ENCODE data around the gene HDAC4.
"Not testable (repeated sequence)": the region's sequence is repeated elsewhere in the genome, so short reads cannot be mapped to it uniquely, and the experiment has no call there.

Gene HDAC4

GRCh38 chr2:239186516-239187357, 214.1 kb downstream of the HDAC4 start:
- DNase-seq (ENCODE audit: low spot score), result no peak

GRCh38 chr2:239184968-239185903, 215.6 kb downstream of the HDAC4 start:
- no peak for DNase-seq (ENCODE audit: low spot score)

- no peak for DNase-seq (ENCODE audit: low spot score)
These were observed 216.6 kb downstream of the HDAC4 start for GRCh38 chr2:239184179-239184578.

DNA sequence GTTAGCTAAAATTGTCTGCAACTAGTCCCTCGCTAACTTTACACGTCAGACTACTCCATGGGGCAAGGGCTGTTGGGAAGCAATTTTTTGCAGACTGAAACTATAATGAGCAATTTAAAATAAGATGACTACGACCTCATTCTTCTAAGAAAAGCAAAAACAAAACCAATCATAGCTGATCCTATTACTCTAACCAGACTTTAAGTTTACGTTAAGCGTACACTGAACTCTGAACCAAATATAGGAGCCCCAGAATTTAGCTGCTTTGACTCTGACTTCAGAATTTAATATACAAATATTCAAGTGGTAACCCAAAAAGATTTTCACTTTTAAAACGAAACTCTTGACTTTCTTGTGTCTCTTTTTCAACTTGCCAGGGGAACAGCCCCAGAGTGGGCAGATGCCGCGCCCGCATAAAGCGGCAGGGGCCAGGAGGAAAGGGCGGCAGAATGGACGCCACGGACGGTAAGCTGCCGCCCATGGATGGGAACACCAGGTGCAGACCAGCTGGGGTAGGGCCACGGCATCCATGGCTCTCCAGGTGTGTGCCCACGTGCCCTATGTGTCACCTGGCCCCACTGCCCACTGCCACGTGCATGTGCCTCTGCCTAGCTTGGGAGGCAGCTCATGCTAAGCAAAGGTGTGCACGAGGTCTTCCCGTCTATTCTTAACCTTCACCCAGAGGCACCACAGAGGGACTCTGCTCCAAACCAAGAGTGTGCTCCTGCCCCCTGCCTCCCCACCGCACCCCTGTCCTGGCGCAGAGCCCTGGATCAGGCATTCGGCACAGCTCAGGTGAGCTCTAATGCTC, 217.6 kb downstream of the HDAC4 start:
- no peak for DNase-seq (ENCODE audit: low spot score)

GRCh38 chr2:239181903-239182581, 218.8 kb downstream of the HDAC4 start:
- DNase-seq (ENCODE audit: low spot score), result no peak

- no peak for DNase-seq (ENCODE audit: low spot score)
These were observed 219.5 kb downstream of the HDAC4 start for GRCh38 chr2:239181074-239181902.

DNA sequence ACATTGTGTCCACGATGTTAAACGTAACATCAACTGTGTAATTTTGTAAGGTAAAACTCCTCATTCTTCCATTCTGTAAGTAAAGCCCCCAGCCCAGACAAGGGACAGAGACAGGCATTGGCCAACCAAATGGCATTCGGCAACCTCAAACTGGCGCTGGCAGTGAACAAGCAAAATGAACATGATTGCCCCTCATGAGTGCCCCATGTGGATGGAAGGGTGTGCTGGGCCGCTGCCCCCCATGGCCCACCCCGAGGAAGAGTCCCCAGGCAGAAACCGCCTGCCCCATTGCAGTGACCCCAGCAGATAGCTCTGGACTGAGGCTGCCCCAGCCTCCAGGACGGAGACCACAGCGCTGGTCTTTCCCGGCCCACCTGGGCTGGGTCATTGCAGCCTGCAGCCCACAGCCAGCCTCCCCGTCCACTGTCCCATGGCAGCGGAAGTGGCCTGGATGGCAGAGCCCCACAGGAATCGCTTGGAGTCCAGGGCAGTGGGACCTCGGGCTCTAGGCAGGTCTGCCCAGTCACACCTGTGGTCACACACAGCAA, 220.2 kb downstream of the HDAC4 start:
- no peak for DNase-seq (ENCODE audit: low spot score)

GRCh38 chr2:239179851-239180371, 220.9 kb downstream of the HDAC4 start:
- no peak for DNase-seq (ENCODE audit: low spot score)

- DNase-seq (ENCODE audit: low spot score), result no peak
These were observed 221.9 kb downstream of the HDAC4 start for GRCh38 chr2:239178954-239179353.

DNA sequence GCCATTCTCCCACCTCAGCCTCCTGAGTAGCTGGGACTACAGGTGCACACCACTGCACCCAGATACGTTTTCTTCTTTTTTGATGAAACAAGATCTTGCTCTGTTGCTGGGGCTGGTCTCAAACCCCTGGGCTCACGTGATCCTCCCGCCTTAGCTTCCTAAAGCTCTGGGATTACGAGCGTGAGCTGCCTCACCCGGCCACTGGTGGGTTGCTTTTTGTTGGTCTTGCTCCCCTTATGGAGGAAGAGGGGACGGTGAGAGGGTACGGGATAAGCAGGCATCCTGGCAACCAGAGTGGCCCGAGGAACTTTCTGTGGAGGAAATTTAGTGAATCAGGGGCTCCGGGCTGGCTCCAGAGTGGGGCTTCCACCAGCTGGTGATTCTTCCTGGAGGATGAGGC, 222.3 kb downstream of the HDAC4 start:
- no peak for DNase-seq (ENCODE audit: low spot score)

GRCh38 chr2:239177908-239178307, 222.9 kb downstream of the HDAC4 start:
- DNase-seq (ENCODE audit: low spot score), result no peak

DNA sequence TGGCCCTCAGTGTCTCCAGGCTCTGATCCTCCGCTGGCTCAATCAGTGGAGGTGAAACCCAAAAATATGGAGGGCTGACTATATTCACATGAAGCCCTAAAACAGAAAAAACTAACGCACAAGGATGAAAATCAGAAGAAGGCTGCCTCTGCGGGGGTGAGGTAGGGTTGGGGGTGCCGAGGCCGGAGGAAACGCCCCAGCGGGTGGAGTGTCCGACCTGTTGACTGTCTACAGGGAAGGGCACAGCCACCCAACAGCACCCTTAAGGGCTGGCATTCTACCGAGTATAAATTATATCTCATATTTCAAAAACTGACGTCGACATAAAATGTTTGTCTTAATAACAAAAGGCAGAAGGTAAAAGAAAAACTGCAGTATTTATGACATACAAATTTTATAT, 223.5 kb downstream of the HDAC4 start:
- DNase-seq (ENCODE audit: low spot score), result no peak

GRCh38 chr2:239176138-239176803, 224.5 kb downstream of the HDAC4 start:
- not testable (repeated sequence) for DNase-seq (ENCODE audit: low spot score)

- DNase-seq (ENCODE audit: low spot score), result no peak
These were observed 225.6 kb downstream of the HDAC4 start for GRCh38 chr2:239175181-239175580.

DNA sequence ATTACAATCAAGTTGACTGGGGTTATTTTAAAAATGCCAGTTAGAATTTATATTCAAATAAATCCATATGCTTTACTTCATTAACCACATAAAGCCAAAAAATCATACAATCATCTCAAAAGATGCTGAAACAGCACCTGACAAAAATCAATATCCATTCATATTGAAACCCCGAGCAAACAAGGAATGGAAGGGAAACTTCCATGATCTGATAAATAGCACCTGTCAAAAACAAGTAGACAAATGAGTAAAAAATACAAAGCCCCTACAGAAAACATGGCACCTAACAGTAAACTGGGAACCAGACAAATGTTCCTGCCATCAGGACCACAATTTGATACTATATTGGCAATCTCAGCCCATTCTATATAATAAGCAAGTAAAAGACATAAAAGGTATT, 227.5 kb downstream of the HDAC4 start:
- DNase-seq (ENCODE audit: low spot score), result no peak

DNA sequence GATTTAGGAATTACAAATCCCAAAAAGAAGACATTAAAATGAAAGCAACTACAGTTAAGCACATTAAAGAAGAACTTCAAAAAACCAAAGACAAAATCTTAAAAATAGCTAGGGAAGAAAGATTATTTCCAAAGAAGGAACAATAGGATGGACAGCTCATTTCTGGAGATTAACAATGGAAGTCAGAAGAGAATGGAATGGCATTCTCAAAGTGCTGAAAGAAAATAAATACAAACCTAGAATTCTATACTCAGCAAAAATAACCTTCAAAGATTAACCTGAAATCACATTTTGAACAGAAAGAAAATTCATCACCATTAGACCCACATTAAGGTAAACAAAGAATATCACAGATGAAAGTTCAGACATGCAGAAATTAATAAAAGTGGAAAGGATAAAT, 229.2 kb downstream of the HDAC4 start:
- DNase-seq (ENCODE audit: low spot score), result no peak

DNA sequence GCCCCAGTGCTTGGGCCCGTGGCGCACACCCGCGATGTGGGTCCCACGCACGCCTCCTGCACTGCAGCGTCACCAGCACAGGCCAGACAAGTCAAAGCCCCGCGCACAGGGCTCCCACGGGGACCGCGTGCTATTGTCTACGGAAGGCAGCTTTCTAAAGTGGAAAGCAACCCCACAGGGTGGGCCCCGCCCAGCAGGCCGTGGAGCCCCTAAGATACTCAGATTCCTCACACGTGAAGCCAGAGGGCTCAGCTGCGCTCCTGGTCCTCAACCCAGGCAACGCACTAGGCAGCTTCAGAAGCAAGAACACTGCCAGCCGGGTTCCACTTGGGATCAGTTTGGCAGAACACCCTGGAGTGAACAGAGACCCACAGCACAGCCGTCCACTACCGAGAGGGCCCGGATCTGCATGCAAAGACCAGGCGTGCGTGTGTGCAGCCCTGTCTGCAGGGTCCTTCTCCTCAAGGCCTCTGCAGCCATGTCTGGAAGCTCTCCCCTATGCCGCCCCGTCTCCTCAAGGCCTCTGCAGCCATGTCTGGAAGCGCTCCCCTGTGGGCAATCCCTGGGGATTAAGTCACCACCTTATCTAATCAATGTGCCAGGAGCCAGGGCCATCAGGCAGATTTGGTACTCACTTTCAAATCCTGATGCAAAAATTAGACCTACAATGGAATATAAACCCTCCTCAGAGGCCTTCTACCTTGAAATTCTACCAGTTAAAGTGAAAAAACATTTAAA, 231.3 kb downstream of the HDAC4 start:
- DNase-seq (ENCODE audit: low spot score), result no peak

DNA sequence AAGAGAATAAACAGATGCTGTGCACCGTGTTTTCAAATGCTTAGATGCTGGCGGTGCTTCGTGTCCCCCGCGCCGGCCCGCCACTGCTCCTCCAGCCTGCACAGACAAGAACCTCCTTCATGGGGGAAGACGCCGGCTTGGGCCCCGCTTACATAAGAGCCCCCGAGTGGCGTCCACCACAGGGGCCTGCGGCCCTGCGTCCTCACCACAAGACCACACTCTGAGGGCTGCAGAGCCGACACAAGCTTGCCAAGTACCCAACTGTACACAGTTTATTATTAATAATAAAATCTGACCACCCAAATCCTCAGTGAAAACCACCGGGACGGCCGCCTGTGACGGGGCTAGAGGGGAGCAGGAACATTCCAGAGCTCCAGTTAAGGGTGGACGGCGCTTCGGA, 232.2 kb downstream of the HDAC4 start:
- no peak for DNase-seq (ENCODE audit: low spot score)

Data from CD4-positive, alpha-beta T cell treated with Interleukin-15 for 4 hours (primary cell).